Stimulated activated CD8-positive, alpha-beta memory T cell treated with anti-CD3 and anti-CD28 coated beads, Interleukin-12 subunit alpha, Interleukin-12 subunit beta, amount 100 ng/mL, for 24 hours (primary cell): Measurements from ENCODE around the gene HEXIM1.
"Not testable (repeated sequence)": the region's sequence is repeated elsewhere in the genome, so short reads cannot be mapped to it uniquely, and the experiment has no call there.

Experiments used
- DNase-seq: peaks from one replicate; pipeline ENCODE4 v3.0.0-alpha.2; 2020; ENCODE audit errors: extremely low read depth

HEXIM1 gene

DNA sequence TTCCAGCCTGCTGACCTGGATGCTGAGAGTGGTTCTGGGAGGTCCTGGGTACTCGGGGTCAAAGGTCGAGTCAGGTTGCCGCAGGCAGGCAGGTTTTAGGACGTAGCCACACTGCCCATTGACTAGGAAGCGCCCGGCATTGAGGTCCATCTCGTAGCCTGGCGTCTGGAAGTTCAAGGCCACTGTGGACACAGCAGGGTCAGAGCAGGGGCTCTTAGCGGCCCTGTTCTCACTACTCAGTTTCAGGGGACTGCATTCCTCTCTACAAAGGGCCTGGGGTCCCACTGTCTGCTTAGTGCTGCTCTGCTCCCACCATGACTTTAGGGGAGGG is 34.9 kb upstream of the HEXIM1 start:
- DNase-seq, result no peak

DNA sequence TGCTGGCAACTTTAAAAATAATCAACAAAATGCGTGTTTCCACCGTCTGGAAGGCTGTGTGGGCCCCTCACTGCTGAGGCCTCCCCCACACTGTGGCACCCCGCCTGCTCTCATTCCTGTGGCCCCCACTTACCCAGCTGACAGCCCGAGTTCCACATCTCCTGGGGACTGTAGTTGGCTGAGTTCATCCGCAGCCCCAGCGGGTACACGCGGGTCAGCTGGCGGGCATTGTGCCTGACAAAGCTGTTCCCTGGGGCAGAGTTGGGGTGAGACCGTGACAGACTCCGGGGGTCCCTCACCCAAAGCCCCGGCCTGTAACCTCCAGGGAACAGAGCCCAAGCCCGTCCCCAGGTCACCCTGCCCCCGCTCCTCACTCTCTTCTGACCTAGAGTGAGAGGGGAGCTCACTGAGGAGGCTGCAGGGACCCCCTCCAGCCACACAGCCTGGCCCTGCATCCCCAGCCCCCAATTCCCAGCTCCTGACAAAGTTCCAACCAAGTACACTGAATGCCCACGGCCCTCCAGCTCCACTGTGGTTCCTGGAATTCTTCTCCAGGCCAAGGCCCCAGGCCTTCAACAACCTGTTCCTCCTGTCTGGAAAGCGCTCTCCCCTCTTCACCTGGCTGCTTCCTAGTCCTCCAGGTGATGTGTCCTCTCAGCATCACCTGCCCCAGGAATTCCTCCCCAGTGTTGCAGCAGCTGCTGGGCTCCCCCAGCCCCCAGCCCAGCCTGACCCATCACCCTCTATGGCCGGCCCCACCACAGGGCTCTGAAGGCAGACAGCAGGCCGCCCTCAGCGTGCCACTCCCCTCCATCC is 34.0 kb upstream of the HEXIM1 start:
- DNase-seq, result no peak

DNA sequence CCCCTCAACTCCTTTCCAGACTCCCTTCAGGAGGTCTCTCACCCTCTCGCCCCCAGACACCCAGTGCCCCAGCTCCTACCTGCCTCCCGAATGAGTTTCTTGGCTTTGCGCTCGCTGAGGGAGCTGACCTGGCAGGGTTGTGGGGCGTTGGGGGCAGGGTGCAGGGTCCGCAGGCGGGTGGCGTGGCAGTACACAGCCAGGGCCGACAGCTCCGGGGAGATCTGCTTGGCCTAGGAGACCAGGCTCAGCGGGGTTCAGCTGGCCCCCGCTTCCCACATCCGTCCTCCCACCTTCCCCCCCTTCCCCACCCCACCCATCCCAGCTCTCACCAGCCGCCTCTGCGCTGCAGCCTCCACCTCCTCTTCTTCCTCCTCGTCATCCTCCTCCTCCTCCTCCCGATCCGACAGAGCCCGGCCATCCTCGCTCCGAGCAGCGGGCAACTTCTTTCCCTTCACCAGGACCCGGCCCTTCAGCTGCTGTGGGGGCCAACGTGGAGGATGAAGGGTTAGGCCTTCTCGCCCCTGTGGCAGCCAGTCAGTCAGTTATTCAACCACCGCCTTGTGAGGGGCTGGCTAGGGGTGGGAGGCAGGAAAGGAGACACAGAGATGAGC is 33.2 kb upstream of the HEXIM1 start:
- DNase-seq, result no peak

DNA sequence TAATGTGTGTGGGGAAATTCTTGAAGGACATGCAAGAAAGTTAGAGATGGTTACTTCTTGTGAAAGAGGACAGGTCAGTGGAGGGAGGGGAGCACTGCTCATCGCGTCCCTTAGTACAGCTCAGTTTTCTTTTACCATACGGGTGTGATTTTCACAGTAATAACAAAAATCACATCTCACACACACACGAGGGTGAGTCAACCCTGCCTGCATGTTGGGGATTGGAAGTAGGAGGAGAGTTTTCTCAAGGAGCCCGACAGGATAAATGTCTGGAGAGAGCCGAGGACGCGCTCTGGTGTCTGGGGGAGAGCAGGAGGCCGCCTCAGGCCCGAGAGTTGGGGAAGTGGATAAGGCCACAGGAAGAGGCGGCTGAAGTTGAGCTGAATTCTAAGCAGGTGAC is 32.4 kb upstream of the HEXIM1 start:
- no peak for DNase-seq

DNA sequence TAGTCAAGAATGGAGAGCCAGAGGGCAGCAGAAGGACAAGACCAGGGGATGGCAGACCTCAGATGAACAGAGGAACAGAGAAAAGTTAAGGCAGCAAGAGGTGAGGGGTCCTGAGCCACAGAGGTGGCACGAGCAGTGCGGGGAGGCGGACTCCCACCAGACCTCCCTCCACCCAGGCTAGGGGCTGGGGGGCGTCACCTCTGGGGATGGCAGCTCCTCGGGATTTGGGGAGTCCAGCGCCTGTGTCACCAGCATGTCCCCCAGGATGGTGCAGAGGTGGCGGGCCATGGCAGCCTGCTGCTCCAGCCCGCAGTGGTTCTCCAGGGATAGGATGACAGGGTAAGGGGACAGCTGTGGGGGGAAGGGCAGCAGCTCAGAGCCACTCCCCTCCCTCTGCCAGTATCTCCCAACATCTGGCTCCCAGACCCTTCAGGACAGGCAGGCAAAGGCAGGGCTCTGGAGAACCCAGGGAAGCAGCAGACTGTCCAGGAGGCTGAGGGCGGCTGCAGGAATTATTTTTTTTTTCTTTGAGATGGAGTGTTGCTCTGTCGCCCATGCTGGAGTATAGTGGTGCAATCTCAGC is 31.8 kb upstream of the HEXIM1 start:
- DNase-seq, result no peak

DNA sequence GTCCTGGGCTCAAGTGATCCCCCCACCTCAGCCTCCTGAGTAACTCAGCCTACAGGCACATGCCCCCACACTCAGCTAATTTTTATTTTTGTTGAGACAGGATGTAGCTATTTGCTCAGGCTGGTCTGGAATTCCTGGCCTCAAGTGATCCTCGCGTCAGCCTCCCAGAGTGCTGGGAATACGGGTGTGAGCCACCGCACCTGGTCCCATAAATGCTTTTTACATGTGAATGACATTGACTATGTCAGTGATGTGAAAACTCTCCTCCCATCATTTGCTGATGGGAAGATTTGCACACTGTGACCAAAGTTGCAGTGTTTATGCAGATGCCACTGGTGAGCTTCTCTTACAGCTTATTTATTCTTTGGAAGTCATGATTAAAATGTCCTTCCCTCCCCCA is 30.9 kb upstream of the HEXIM1 start:
- DNase-seq, result no peak

DNA sequence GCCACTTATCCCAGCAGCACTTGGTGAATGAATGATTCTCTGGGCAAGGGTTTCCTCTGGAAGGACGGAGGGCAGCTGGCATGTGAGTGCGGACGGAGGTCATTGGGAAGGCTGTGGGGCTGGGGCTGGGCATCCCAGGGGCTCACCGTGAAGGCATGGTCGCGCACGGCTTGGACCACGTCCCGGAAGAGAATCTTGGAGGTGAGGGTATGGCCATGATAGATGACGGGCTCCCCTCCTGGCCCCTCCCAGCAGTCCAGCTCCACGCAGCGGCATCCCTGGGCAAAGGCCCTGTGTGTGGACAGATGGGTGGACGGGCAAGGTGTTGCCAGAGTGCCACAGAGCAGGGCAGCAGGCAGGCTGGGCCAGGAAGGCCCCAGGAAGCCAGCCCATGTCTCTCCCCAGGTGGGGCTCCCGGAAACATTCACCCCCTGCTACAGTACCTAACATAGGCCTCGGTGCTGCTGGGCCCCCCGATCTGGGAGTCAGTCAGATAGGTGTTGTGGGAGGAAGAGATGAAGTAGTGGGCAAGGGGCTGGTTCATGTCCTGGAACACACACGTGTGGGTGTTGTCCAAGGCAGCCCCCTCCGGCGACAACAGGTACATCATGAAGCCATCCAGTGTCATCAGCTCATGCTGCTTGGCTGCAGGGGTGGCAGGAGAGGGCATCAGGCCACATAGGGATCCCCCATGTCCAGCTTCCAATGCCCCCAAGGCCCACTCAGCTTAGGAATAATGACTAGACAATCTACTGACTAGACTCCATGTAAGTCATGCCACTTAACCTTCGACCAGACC is 30.2 kb upstream of the HEXIM1 start:
- no peak for DNase-seq

DNA sequence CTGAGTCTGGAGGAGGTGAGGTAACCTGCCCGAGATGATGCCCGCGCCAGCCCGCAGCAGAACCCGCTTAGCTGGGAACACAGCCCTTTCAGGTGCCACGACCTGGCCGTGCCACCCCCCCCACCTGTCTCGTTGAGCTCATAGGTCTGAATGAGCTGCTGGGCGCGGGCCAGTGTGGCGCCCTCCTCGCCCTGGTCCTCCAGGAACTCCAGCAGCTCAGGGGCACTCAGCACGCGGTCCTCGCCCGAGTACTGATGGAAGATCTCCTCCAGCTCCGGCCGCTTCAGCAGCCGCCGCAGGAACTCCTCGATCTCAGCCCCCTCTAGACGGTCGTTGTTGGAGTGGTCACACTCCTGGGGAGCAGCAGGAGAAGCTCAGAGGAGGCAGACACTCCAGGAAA is 29.6 kb upstream of the HEXIM1 start:
- no peak for DNase-seq

DNA sequence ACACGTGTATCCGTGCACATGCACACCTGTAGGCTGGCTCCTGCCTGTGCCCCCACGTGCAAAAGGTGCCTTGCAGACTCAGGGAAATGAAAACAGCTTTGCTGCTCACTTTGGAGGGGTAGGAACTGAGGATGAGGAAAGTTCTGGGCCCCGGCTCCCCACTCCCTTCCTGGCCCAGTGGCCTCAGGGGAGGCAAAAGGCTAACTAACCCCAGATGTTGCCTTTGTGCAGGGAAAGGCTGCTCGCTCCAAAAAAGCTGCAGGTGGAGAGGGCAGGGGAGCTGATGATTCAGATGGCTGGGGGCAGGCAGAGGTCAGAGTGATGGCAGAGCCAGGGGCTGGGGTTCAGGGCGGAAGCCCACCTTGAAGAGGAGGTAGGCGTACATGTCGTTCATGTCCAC is 28.3 kb upstream of the HEXIM1 start:
- no peak for DNase-seq

DNA sequence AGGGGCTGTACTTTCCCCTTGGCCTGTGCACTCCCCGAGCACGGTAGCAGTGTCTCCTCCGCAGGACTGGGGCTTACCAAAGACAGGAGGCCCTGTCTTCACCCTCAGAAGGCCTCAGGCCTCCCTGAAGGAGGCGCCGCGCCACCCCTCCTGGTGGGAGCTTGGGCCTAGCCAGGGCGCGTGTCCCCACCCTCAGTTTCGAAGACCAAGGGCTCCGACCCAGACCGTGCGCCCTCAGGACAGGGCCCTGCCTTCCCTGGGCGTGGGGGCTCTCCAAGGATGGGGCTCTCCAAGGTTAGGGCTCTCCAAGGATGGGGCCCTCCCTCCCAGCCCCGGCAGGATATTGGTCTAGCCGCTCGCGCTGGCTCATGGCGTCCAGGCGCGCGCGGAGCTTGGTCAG is 27.7 kb upstream of the HEXIM1 start:
- no peak for DNase-seq

DNA sequence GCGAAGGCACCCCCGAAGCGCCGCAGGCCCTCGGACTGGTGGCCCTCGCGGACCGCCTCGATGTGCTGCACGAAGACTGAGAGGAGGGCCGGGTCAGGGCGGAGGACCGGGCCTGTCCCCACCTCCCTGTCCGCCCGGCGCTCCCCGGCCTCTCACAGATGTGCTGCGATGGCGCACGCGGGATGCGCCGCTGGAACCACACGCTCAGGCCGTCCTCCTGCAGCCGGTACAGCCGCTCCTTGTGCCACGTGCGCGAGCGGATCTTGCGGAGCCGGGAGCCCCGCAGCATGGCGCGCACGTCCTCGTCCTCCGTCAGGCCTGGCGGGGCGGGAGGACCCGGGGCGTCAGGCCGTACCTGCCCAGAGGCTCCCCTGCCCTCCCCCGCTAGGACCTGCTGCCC is 27.2 kb upstream of the HEXIM1 start:
- no peak for DNase-seq

DNA sequence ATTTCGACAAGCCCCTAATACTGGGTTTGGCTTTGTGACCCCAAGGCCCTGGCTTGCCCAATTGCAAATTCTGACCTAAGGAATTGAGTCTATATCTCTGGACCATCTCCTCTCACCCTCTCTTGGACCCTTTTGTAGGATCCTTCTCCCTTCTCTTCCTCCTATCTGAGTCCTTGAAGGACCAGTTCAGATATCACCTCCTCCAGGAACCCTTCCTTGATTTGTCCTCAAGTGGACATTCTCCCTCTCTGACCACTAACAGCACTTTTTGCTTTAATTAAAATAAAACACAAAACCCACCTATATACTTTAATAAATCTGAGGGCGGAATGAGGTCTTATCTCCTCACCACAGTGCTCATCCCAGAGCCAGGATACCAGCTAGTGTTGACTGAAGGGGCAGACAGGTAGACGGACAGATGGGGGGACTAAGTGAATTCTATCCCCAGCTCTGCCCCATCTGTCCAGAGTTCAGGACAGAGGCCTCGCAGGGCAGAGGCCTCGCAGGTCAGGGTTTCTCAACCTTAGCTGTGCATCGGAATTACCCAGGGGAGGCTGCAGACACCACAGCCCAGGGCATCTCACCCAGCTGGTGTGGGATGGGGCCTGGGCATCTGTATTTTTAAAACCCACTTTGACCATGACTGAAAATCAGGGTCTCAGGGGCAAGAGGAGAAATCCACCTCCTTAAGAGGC is 25.1 kb upstream of the HEXIM1 start:
- DNase-seq, result no peak

DNA sequence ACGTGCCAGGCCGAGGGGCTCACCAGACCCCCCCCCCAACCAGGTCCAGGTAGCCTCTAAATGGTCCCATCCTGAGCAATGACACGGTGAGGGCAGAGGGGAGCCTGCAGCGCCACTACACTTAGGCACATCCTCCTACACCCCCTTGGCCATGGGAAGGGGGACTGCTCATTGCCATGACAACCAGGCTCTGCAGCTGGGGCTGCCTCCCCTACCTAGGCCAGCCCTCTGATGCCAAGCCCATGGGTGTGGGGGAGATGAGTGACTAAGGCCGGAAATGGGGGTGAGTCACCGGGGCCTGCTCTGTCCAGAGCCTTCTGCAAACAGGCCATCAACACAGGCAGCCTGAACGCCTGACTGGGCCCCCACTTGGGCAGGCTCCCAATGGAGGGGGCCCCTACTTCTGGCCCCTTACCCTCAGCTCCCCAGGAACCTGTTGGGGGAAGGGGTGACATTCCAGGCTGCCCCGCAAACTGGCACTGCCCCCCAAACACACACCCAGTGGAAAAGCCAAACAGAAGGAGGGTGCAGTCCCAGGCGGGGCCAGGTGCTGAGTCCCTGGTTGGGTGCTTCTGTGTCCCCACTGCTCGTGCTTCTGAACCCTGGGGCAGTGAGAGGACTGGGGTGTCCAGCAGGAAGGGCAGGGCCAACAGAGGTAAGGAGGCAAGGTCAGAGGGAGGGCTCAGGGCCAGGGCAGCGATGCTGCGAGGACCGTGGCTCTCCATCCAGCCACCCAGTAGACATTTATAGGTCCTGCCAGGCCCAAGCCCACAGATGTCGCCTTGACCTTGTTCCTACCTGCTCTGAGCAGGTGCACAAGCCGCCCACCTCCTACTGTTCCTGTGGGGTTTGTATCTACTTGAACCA is 24.1 kb upstream of the HEXIM1 start:
- DNase-seq, result no peak

DNA sequence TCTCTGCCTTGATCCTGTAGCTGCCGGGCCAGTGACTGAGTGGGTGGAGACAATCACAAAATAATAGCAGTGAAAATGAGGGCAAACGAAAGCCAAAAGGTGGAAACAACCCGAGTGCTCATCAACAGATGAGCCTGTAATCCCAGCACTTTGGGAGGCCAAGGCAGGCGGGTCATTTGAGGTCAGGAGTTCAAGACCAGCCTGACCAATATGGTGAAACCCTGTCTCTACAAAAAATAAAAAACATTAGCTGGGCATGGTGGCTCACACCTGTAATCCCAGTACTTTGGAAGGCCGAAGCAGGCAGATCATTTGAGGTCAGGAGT is 23.5 kb upstream of the HEXIM1 start:
- DNase-seq, result not testable (repeated sequence)

DNA sequence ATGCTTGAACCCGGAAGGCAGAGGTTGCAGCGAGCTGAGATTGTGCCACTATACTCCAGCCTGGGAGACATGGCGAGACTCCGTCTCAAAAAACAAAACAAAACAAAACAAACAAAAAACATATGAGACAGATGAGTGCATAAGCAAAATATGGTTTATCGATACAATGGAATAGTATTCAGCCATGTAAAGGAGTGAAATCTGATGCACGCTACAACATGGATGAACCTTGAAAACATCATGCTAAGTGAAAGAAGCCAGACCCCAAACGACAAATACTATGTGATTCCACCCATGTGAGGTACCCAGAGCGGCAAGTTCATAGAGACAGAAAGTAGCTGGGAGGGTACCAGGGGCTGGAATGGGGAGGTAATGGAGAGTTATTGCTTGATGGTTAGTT is 22.8 kb upstream of the HEXIM1 start:
- DNase-seq, result no peak

DNA sequence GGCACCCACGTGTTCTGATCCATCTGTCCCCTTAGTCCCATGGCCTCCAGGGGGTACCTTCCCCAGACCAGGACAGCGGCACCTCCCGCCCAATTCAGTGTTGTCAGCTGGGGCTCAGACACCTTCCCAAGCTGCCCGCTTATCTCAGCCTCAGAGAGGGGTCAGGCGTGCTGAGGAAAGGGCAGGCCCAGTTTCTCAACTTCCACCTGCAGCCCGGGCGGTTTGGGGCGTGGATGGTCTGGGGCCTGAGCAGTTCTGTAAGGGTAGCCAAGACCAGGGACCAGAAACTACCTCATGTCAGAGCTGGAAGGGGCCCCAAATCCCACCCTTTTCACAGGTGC is 21.1 kb upstream of the HEXIM1 start:
- DNase-seq, result no peak

DNA sequence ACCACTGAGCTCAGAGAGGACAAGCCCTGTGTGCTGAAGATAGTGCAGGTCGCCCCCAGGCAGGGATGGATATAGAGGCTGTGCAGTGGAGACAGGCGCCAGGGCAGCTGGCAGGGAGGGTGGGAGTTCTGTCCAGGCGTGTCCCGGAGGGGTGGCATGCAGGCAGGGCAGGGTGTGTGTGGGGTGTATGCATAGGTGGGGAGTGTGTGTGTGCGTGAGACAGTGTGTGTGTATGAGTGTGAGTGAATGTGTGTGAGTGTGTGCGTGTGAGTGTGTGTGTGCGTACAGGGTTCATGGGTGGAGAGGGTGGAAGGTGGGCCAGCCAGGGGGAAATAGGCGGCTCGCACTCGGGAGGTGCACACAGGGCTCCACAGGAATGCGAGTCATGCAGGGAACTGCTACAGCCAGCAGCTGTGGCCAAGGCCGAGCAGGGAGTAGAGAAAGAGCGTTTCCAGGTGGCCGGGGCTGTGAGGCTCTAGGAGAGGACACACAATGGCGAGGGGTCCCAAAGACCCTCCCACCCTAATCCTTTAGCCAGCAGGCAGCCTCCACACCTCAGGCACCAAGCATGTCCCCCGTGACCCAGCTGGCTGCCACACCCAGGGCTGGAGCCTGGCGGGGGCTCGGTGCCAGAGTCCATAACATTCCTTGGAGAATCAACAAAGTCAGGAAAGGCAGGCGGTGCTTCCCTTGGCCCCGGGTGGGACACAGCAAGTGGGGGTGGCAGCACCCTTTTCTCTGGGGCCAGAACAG is 20.6 kb upstream of the HEXIM1 start:
- DNase-seq, result no peak

DNA sequence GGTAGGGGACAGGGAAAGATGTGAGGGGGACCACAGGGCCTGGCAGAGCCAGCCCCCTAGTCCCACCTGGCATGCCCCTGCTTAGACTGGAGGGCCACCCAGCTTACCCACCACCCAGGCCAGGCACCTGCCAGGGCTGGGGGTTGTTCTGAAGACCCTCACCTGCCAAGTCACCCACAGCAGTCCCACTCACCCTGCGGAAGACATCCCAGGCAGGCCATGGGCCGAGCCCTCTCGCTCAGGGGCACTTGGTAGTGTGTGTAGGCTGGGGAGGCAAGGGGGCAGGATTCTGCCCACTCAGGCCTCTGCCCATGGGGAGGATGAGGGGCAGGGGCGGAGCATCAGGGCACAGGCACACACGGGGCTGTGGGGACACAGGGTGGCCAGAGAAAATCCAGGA is 19.9 kb upstream of the HEXIM1 start:
- DNase-seq, result no peak

DNA sequence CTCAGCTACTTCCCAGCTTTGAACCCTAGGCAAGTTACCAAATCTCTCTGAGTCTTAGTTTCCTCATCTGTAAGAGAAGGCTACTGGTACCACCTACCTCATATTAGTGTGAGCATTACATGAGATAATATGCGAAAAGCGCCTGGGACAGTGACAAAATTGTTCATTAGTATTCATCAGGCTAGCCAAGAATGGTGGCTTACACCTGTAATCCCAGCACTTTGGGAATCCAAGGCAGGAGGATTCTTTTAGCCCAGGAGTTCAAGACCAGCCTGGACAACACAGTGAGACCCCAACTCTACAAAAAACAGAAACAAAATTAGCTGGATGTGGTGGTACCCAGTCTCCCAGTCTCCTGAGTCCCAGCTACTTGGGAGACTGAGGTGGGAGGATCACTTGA is 19.3 kb upstream of the HEXIM1 start:
- no peak for DNase-seq

DNA sequence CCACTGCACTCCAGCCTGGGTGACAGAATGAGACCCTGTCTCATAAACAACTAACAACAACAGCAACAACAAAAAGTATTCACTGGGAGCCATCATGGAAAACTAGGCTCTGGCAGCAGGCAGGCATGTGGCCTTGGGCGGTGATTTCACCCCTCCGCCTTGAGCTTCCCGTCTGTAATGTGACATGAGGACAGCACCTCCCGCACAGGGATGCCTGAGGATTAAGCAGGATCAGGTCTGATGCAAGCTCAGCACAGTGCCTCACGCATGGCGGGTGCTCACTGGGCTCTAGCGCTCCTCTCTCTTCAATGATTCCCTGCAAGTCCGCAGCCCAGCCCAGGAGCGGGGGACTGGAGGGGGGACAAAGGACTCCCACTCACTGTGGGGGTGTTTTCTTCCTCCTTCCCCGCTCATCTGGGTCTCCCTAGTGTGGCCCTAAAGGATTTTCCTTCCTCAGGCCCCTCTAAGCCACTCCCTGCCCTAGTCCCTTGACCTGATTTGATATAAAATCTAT is 18.8 kb upstream of the HEXIM1 start:
- DNase-seq, result no peak
